Measurements from ENCODE around the gene GAA. TPM values are rescaled to one million over a fixed set of nuclear protein-coding genes. Genes with fewer than 3 reads are reported as not detected.

The GAA gene
- total RNA-seq, 2 experiments from 2014 or later, result 18.1 to 22.3 TPM

DNA sequence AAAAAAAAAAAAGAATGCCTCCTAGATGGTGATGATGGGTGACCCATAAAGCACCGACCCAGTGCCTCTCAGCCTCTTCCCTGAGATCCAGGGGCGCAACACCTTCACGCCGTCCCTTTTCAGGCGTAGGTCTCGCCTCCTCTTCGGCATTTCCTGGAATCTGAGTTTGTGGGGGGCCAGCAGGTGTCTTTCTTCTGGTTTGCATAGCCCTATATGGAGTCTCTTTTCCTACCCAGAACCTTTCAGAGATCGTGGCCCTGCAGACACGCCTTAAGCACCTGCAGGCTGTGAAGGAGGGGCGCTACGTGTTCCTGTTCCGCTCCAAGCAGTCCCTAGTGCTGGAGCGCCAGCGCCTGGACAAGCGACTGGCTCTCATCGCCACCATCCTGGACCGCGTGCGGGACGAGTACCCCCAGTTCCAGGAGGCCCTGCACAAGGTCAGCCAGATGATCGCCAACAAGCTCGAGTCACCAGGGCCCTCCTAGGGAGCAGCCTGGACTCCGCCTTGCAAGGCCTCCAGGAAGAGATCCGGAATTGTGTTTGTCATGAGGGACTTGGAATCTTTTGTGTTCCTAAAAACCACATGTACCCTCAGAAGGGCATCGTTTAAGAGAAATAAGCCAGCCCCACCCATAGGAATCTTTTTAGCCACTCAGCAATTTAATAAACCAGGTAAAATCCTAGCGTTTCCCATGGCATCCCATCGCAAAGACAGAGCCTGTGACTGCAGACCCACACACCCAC, 1.9 kb upstream of the GAA start:
- no peak for ATAC-seq
- no peaks in the 10 kb centered on the region for H3K36me3 Mint-ChIP-seq (ENCODE audit: low read depth)
- ChIA-PET POLR2A (no interaction called here), CTCF (interaction anchor here (2.4 to 3.4 kb wide), 2 partner anchors 17 to 91 kb away, joined by 16 to 20 read pairs; no protein-coding TSS in a partner anchor)
- no peak overlapping the region for H3K27ac Mint-ChIP-seq
- H3K27me3 Mint-ChIP-seq (ENCODE audit: low read depth), result peaks cover 11% of the 10 kb centered on the region
- no peak for DNase-seq
- H3K4me3 Mint-ChIP-seq, result no peak overlapping the region
- no peaks in the 10 kb centered on the region for H3K9me3 Mint-ChIP-seq (ENCODE audit: insufficient read depth)
- H3K4me1 Mint-ChIP-seq (ENCODE audit: low read depth), result peaks cover 26% of the 10 kb centered on the region

DNA sequence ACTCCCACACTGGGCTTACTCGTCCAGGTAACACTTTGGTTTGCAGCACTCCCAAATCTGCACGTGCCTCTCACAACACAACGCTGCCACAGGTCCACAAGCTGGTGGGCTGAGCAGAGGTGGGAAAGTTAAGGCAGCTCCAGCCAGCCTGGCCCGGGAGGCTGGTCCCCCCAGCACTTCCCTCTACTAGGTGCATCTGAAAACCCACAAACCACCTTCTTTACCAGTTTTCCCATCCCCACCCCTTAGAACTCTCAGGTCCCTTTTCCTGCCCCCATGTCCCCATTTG, 1.4 kb upstream of the GAA start:
- peaks cover 6% of the 10 kb centered on the region for H3K27me3 Mint-ChIP-seq (ENCODE audit: low read depth)
- no peak for ATAC-seq
- no peaks in the 10 kb centered on the region for H3K9me3 Mint-ChIP-seq (ENCODE audit: insufficient read depth)
- no peaks in the 10 kb centered on the region for H3K36me3 Mint-ChIP-seq (ENCODE audit: low read depth)
- no peak overlapping the region for H3K27ac Mint-ChIP-seq
- peak overlapping the region; percentile 82 for H3K4me3 Mint-ChIP-seq
- ChIA-PET CTCF (interaction anchor here (2.4 to 3.4 kb wide), 2 partner anchors 18 to 91 kb away, joined by 16 to 20 read pairs; no protein-coding TSS in a partner anchor), POLR2A (interaction anchor here (2.1 kb wide), 1 partner anchor 46 kb away, joined by 11 read pairs; no protein-coding TSS in a partner anchor)
- DNase-seq, result no peak
- peaks cover 26% of the 10 kb centered on the region for H3K4me1 Mint-ChIP-seq (ENCODE audit: low read depth)

DNA sequence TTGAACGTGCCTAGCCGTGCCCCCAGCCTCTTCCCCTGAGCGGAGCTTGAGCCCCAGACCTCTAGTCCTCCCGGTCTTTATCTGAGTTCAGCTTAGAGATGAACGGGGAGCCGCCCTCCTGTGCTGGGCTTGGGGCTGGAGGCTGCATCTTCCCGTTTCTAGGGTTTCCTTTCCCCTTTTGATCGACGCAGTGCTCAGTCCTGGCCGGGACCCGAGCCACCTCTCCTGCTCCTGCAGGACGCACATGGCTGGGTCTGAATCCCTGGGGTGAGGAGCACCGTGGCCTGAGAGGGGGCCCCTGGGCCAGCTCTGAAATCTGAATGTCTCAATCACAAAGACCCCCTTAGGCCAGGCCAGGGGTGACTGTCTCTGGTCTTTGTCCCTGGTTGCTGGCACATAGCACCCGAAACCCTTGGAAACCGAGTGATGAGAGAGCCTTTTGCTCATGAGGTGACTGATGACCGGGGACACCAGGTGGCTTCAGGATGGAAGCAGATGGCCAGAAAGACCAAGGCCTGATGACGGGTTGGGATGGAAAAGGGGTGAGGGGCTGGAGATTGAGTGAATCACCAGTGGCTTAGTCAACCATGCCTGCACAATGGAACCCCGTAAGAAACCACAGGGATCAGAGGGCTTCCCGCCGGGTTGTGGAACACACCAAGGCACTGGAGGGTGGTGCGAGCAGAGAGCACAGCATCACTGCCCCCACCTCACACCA, 724 bp downstream of the GAA start:
- Mint-ChIP-seq H3K9me3 (ENCODE audit: insufficient read depth) (no peaks in the 10 kb centered on the region), H3K27me3 (ENCODE audit: low read depth) (peaks cover 6% of the 10 kb centered on the region), H3K4me1 (ENCODE audit: low read depth) (peaks cover 26% of the 10 kb centered on the region), H3K27ac (peak overlapping the region; percentile 86), H3K36me3 (ENCODE audit: low read depth) (no peaks in the 10 kb centered on the region), H3K4me3 (peak overlapping the region; percentile 89)
- peak; percentile 32 for DNase-seq
- ChIA-PET CTCF (interaction anchor here (0.6 to 3.4 kb wide), 49 partner anchors 7 to 681 kb away, joined by 3 to 51 read pairs (median 5); no protein-coding TSS in a partner anchor), POLR2A (interaction anchor here (0.8 to 2.1 kb wide), 5 partner anchors 44 to 178 kb away, joined by 3 to 11 read pairs (median 3); partner anchors contain the start of gene SGSH)
- peak; percentile 32 for ATAC-seq

DNA sequence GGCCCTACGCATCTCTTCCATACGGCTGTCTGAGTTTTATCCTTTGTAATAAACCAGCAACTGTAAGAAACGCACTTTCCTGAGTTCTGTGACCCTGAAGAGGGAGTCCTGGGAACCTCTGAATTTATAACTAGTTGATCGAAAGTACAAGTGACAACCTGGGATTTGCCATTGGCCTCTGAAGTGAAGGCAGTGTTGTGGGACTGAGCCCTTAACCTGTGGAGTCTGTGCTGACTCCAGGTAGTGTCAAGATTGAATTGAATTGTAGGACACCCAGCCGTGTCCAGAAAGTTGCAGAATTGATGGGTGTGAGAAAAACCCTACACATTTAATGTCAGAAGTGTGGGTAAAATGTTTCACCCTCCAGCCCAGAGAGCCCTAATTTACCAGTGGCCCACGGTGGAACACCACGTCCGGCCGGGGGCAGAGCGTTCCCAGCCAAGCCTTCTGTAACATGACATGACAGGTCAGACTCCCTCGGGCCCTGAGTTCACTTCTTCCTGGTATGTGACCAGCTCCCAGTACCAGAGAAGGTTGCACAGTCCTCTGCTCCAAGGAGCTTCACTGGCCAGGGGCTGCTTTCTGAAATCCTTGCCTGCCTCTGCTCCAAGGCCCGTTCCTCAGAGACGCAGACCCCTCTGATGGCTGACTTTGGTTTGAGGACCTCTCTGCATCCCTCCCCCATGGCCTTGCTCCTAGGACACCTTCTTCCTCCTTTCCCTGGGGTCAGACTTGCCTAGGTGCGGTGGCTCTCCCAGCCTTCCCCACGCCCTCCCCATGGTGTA, 1.5 kb downstream of the GAA start:
- Mint-ChIP-seq H3K4me1 (ENCODE audit: low read depth) (peaks cover 26% of the 10 kb centered on the region), H3K4me3 (peak overlapping the region; percentile 89), H3K27me3 (ENCODE audit: low read depth) (peaks cover 6% of the 10 kb centered on the region), H3K27ac (peak overlapping the region; percentile 31), H3K9me3 (ENCODE audit: insufficient read depth) (no peaks in the 10 kb centered on the region), H3K36me3 (ENCODE audit: low read depth) (no peaks in the 10 kb centered on the region)
- POLR2A ChIA-PET, result no interaction called here
- CTCF ChIA-PET, result interaction anchor here (1.4 kb wide), 1 partner anchor 63 kb away, joined by 5 read pairs; no protein-coding TSS in a partner anchor
- DNase-seq (no peak), ATAC-seq (no peak)

DNA sequence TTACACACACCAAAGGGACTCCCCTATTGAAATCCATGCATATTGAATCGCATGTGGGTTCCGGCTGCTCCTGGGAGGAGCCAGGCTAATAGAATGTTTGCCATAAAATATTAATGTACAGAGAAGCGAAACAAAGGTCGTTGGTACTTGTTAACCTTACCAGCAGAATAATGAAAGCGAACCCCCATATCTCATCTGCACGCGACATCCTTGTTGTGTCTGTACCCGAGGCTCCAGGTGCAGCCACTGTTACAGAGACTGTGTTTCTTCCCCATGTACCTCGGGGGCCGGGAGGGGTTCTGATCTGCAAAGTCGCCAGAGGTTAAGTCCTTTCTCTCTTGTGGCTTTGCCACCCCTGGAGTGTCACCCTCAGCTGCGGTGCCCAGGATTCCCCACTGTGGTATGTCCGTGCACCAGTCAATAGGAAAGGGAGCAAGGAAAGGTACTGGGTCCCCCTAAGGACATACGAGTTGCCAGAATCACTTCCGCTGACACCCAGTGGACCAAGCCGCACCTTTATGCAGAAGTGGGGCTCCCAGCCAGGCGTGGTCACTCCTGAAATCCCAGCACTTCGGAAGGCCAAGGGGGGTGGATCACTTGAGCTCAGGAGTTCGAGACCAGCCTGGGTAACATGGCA, 2.2 kb downstream of the GAA start:
- POLR2A ChIA-PET, result interaction anchor here (0.6 kb wide), 1 partner anchor 184 kb away, joined by 3 read pairs; no protein-coding TSS in a partner anchor
- no peak overlapping the region for H3K27ac Mint-ChIP-seq

DNA sequence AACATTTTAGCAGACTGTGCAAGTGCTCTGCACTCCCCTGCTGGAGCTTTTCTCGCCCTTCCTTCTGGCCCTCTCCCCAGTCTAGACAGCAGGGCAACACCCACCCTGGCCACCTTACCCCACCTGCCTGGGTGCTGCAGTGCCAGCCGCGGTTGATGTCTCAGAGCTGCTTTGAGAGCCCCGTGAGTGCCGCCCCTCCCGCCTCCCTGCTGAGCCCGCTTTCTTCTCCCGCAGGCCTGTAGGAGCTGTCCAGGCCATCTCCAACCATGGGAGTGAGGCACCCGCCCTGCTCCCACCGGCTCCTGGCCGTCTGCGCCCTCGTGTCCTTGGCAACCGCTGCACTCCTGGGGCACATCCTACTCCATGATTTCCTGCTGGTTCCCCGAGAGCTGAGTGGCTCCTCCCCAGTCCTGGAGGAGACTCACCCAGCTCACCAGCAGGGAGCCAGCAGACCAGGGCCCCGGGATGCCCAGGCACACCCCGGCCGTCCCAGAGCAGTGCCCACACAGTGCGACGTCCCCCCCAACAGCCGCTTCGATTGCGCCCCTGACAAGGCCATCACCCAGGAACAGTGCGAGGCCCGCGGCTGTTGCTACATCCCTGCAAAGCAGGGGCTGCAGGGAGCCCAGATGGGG, 3.1 kb downstream of the GAA start:
- H3K27ac Mint-ChIP-seq, result no peak overlapping the region
- peaks cover 25% of the 10 kb centered on the region for H3K4me1 Mint-ChIP-seq (ENCODE audit: low read depth)
- H3K4me3 Mint-ChIP-seq, result no peak overlapping the region
- DNase-seq (no peak), ATAC-seq (no peak)
- peaks cover 6% of the 10 kb centered on the region for H3K27me3 Mint-ChIP-seq (ENCODE audit: low read depth)
- H3K36me3 Mint-ChIP-seq (ENCODE audit: low read depth), result no peaks in the 10 kb centered on the region
- CTCF ChIA-PET, result no interaction called here
- no peaks in the 10 kb centered on the region for H3K9me3 Mint-ChIP-seq (ENCODE audit: insufficient read depth)
- POLR2A ChIA-PET, result interaction anchor here (0.6 kb wide), 1 partner anchor 185 kb away, joined by 3 read pairs; no protein-coding TSS in a partner anchor

More for the DNA sequence above, 2.2 kb downstream of the GAA start:
- CTCF ChIA-PET, result no interaction called here
- H3K9me3 Mint-ChIP-seq (ENCODE audit: insufficient read depth), result no peaks in the 10 kb centered on the region
- peaks cover 26% of the 10 kb centered on the region for H3K4me1 Mint-ChIP-seq (ENCODE audit: low read depth)
- no peaks in the 10 kb centered on the region for H3K36me3 Mint-ChIP-seq (ENCODE audit: low read depth)
- H3K4me3 Mint-ChIP-seq, result peak overlapping the region; percentile 34
- no peak for ATAC-seq
- H3K27me3 Mint-ChIP-seq (ENCODE audit: low read depth), result peaks cover 6% of the 10 kb centered on the region
- no peak for DNase-seq

DNA sequence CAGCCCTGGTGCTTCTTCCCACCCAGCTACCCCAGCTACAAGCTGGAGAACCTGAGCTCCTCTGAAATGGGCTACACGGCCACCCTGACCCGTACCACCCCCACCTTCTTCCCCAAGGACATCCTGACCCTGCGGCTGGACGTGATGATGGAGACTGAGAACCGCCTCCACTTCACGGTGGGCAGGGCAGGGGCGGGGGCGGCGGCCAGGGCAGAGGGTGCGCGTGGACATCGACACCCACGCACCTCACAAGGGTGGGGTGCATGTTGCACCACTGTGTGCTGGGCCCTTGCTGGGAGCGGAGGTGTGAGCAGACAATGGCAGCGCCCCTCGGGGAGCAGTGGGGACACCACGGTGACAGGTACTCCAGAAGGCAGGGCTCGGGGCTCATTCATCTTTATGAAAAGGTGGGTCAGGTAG, 3.6 kb downstream of the GAA start:
- H3K9me3 Mint-ChIP-seq (ENCODE audit: insufficient read depth), result no peaks in the 10 kb centered on the region
- no peak overlapping the region for H3K27ac Mint-ChIP-seq
- ATAC-seq, result no peak
- CTCF ChIA-PET, result no interaction called here
- H3K4me1 Mint-ChIP-seq (ENCODE audit: low read depth), result peaks cover 20% of the 10 kb centered on the region
- POLR2A ChIA-PET, result no interaction called here
- no peak for DNase-seq
- no peak overlapping the region for H3K4me3 Mint-ChIP-seq
- H3K27me3 Mint-ChIP-seq (ENCODE audit: low read depth), result peaks cover 4% of the 10 kb centered on the region
- H3K36me3 Mint-ChIP-seq (ENCODE audit: low read depth), result no peaks in the 10 kb centered on the region

DNA sequence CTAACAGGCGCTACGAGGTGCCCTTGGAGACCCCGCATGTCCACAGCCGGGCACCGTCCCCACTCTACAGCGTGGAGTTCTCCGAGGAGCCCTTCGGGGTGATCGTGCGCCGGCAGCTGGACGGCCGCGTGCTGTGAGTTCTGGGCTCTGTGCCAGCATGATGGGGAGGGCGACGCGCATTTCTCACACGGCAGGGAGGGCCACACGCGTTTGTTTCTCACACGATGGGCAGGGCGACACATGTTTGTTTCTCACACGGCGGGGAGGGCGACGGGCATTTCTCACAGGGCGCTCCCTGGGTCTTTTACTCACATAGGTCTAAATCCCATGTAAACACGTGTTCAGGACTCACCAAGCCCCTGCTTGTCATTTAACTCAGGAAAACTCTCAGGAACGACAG, 4.4 kb downstream of the GAA start:
- Mint-ChIP-seq H3K9me3 (ENCODE audit: insufficient read depth) (no peaks in the 10 kb centered on the region), H3K27me3 (ENCODE audit: low read depth) (no peaks in the 10 kb centered on the region), H3K27ac (no peak overlapping the region), H3K4me3 (no peak overlapping the region), H3K4me1 (ENCODE audit: low read depth) (peaks cover 12% of the 10 kb centered on the region), H3K36me3 (ENCODE audit: low read depth) (no peaks in the 10 kb centered on the region)
- ATAC-seq (no peak), DNase-seq (no peak)
- POLR2A ChIA-PET, result no interaction called here
- CTCF ChIA-PET, result no interaction called here

DNA sequence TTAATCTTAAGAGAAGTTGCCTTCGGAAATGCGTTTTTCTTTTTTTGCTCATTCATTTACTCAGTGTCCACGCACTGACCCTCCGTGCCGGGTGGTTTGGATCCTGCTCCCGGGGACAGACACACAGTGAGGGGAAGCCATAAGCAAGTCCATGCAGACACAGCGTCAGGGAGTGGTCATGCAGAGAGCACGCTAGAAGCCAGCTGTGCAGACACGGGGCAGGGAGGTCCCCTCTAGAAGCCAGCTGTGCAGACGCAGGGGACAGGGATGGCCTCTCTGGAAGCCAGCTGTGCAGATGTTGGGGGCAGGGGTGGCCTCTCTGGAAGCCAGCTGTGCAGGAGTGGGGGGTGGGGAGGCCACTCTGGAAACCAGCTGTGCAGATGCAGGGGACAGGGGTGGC, 4.8 kb downstream of the GAA start:
- ChIA-PET CTCF (no interaction called here), POLR2A (no interaction called here)
- no peaks in the 10 kb centered on the region for H3K36me3 Mint-ChIP-seq (ENCODE audit: low read depth)
- peaks cover 9% of the 10 kb centered on the region for H3K4me1 Mint-ChIP-seq (ENCODE audit: low read depth)
- no peak for ATAC-seq
- DNase-seq, result no peak
- H3K27me3 Mint-ChIP-seq (ENCODE audit: low read depth), result no peaks in the 10 kb centered on the region
- H3K4me3 Mint-ChIP-seq, result no peak overlapping the region
- H3K9me3 Mint-ChIP-seq (ENCODE audit: insufficient read depth), result no peaks in the 10 kb centered on the region
- H3K27ac Mint-ChIP-seq, result no peak overlapping the region

DNA sequence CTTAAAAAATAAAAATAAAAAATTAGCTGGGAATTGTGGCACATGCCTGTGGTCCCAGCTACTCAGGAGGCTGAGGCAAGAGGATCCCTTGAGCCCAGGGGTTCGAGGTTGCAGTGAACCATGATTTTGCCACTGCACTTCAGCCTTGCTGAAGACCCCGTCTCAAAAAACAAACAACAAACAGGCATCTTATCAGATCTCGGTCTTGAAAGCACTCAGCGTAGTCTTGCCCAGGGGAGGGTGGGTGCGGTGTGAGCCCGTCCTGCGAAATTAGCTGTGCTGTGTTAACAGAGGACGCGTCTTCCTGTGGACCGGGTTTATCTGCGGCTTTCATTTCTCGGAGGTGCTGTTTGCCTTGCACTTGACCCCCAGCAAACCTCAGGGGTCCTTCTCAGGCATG, 5.4 kb downstream of the GAA start:
- POLR2A ChIA-PET, result no interaction called here
- CTCF ChIA-PET, result no interaction called here
- no peaks in the 10 kb centered on the region for H3K36me3 Mint-ChIP-seq (ENCODE audit: low read depth)
- no peak for ATAC-seq
- no peaks in the 10 kb centered on the region for H3K27me3 Mint-ChIP-seq (ENCODE audit: low read depth)
- peaks cover 9% of the 10 kb centered on the region for H3K4me1 Mint-ChIP-seq (ENCODE audit: low read depth)
- H3K9me3 Mint-ChIP-seq (ENCODE audit: insufficient read depth), result no peaks in the 10 kb centered on the region
- H3K4me3 Mint-ChIP-seq, result no peak overlapping the region
- no peak overlapping the region for H3K27ac Mint-ChIP-seq
- no peak for DNase-seq
